NCI-H1694 (cell line): ENCODE measurements around the gene GPAT3.
A peak's percentile ranks its signal among the peaks of the same experiment; 100 is the strongest.
"Not testable (repeated sequence)": the region's sequence is repeated elsewhere in the genome, so short reads cannot be mapped to it uniquely, and the experiment has no call there.

Source experiments
- DNase-seq: peaks from one replicate; lab custom pipeline; 2025; lab: John Stamatoyannopoulos, UW

Gene GPAT3

GRCh38 chr4:83535520-83536361 is at the start of gene GPAT3:
GPAT3 (plus strand) TSS chr4:83536108; CDS start chr4:83536623, 515 bp downstream.
- peak; percentile 26 for DNase-seq

DNA sequence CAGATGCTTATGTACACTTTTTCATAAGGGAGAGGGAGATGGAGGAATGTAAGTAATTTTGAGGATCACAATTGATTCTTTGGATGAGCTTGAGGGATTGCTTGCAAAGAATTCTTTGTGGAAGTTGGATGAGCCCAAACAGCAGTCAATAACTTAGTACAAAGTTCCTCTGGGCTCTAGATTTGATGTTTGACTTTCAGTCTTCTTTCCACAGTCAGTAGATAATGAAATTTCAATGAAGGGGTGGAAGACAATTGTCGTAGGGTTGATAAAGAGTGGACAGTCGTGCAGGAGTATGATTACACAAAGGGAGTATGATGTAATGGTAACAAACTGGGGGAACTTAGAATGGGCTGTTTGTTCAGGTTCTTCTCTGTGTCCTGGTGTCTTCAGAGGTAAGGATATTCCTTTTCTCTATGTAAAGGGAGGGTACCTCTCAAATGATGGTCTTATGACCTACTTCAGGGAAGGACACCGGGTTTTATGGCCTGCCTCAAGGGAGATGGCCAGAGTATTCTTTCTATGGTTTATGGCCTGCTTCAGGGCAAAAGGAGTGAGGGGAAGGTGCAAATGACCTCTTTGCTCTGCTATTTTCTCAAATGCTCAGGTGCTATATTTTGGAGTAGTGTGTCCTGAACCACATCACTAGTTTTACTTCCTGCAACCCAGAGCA is 49.3 kb upstream of the GPAT3 start:
- no peak for DNase-seq

- no peak for DNase-seq
Measured at GRCh38 chr4:83489711-83490326, 46.1 kb upstream of the GPAT3 start.

- DNase-seq = peak; percentile 45
Measured at GRCh38 chr4:83490876-83491450, 44.9 kb upstream of the GPAT3 start.

- not testable (repeated sequence) for DNase-seq
Measured at GRCh38 chr4:83496085-83496917, 39.6 kb upstream of the GPAT3 start.

DNA sequence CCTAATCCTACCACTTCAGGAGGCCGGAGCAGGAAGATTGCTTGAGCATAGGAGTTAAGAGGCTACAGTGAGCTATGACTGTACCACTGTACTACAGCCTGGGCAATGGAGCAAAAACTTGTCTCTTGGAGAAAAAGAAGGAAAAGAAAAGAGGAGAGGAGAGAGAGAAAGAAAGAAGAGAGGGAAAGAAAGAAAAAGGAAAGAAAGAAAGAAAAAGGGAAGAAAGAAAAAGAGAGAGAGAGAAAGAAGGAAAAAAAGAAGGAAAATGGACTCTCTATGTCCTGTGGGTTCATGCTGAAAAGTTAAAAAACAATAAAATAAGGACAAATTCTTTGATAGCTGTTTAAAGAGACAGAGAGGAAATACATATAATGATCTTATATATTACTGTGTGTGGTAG is 37.7 kb upstream of the GPAT3 start:
- DNase-seq = no peak

- DNase-seq = not testable (repeated sequence)
Measured at GRCh38 chr4:83501671-83502070, 34.2 kb upstream of the GPAT3 start.

DNA sequence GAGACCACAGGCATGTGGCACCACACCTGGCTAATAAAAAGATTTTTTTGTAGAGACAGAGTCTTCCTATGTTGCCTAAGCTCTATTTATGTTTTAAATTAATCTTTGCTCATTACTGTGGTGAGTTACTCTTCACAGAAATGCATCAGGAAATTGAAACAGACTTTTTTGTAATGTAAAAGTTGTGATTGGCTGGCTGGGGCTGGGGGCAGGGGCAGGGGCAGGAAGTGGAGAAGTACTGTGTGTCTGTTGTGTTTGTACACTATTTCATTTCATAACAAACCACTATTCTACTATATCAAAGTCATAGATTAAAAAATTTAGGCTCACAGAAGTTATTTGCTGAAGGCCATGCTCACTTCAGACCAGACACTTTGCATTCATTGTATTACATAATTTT is 31.9 kb upstream of the GPAT3 start:
- no peak for DNase-seq

DNA sequence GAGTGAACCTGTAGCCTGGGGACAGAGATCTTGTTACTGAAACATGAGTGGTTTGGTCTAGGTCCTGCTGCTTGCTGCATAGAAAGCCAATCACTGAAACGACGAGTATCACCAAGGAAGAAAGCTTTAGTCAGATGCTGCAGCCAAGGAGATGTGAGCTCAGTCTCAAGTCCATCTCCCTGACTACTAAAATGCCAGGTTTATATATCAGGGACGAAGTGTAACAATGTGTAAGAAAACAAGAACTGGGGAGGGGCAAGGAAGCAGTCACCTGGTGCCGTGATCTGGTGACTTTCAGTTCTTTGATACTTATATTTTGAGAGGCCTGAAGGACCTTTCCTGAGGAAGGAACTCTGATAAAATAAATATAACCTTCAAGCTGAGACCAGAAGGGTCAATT is 31.4 kb upstream of the GPAT3 start:
- DNase-seq = no peak

- no peak for DNase-seq
Measured at GRCh38 chr4:83504996-83505395, 30.9 kb upstream of the GPAT3 start.

- DNase-seq = peak; percentile 36
Measured at GRCh38 chr4:83509156-83509585, 26.7 kb upstream of the GPAT3 start.

DNA sequence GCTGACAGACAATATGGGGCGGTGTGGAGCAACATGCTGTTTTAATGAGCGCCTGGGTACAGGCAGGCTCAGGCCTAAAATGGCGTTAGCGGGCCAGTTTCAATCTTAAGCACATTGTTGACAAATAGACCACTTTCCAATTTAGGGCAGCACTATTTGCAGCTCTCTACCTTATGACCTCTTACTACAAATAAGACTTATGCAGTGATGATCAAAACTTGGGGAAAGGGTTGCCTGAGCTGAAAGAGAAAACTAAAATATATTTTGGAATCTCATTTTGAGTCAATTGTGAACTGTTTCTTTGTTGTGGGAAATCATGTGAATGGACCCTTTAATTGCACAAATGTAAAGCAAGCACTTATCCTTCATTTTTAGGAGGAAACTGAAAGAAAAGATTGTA is 25.5 kb upstream of the GPAT3 start:
- DNase-seq = no peak

- no peak for DNase-seq
Measured at GRCh38 chr4:83516042-83516772, 19.7 kb upstream of the GPAT3 start.

- no peak for DNase-seq
Measured at GRCh38 chr4:83522239-83522638, 13.7 kb upstream of the GPAT3 start.

GRCh38 chr4:83527671-83528070 is 8.2 kb upstream of the GPAT3 start:
- DNase-seq = no peak

GRCh38 chr4:83536362-83537272 is 709 bp downstream of the GPAT3 start:
- DNase-seq = no peak

DNA sequence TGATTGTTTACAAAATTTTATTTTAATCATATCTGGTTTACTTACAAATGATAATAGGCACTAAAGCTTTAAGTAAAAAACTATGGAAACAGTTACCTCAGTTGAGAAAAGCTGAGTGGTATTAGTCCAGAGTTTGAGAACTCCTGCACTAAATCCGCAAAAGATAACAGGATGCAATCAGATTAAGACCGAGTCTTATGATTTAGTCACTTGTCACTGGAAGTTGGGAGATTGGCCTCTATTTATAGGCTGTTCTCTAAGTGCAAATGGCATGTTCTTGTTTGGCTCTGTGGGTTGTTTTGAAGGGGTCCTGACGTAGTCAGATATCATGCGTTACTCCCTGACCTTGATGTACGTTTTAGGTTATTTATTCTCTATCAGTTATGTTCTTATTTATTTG is 6.3 kb downstream of the GPAT3 start:
- no peak for DNase-seq

DNA sequence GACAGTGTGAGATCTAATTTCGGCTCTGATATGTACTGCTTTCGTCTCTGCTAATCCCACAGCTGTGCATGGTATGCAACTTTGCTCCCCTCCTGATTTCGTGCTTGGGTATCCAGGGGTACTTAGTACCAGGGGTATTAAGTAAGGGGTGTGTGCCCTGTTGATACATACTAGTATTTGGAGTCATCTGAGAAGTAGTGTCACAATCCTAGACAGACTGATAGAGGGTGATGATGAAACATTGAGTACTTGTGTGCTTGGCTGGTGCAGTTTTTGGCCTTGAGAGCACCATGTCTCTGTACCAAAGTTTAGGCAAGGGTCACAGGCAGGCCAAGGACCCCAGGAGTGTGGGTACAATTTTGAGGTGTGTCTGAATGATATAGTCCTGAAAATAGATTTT is 10.9 kb downstream of the GPAT3 start:
- no peak for DNase-seq

DNA sequence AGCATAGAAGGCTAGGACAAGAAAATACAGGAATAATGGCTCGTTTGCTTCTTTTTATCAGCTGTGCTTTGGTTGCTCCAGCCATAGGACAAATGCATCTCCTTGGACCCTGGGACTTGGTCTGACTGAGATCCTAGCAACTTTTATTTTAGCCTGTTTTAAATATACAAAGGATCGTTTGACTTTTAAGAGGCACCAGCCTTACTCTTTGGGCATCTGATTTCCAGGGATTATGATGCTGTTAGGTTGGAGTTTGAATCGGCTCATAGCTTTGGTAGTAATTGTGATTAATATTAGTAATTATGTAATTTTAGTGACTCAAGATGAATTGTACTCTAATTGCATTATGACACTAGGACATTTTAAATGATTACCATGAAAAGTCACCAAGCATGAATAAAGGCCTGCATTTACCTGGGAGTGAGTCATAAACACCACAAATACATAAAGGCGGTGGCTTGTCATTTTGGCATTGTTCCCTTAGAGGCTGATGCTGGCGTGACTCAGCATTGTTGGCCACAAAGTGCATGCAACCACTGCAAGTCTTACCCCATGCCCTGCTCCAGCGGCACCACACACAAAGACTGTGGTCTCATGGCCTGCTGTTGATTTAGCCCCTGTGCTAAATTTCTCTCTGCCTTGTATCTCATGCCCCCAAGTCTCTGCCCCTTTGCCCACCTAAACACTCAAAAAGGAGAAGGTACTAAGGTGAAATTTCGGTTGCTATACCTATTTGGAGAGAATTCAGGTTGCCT is 12.4 kb downstream of the GPAT3 start:
- no peak for DNase-seq
